ENCODE data around the gene ITGA4. TPM values are rescaled to one million over a fixed set of nuclear protein-coding genes. Genes with fewer than 3 reads are reported as not detected.

The ITGA4 gene
- 27.8 and 117 TPM in 2 replicates for total RNA-seq

DNA sequence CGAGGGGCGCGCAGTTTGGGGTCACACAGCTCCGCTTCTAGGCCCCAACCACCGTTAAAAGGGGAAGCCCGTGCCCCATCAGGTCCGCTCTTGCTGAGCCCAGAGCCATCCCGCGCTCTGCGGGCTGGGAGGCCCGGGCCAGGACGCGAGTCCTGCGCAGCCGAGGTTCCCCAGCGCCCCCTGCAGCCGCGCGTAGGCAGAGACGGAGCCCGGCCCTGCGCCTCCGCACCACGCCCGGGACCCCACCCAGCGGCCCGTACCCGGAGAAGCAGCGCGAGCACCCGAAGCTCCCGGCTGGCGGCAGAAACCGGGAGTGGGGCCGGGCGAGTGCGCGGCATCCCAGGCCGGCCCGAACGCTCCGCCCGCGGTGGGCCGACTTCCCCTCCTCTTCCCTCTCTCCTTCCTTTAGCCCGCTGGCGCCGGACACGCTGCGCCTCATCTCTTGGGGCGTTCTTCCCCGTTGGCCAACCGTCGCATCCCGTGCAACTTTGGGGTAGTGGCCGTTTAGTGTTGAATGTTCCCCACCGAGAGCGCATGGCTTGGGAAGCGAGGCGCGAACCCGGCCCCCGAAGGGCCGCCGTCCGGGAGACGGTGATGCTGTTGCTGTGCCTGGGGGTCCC lies at the start of gene ITGA4:
Gene ITGA4 (plus strand): TSS at position 266 of the 620 bp plus-strand sequence. CDS start 269 bp downstream, at position 535.

Other genes starting within 250 kb of the ITGA4 start
- gene CERKL, start 199.7 kb downstream of the ITGA4 start, total RNA-seq = 0.14 TPM in 1 of 2 replicates, not detected in the other
- not detected in 2 replicates for gene NEUROD1, start 223.1 kb downstream of the ITGA4 start, total RNA-seq

Data from placental pericyte (primary cell).